Thyroid gland (tissue), 4 donors: ENCODE data around the gene PDGFRB.

Experiments used
- CTCF ChIP-seq, 6 experiments: fragments of 200-600 bp in 3 of 6; fragments of 450-650 bp in 3 of 6; sonication (generic) in 3 of 6; IDR thresholded peaks; one replicate each; pipeline ENCODE4 v1.5.1; 2016 to 2019; ENCODE audit warnings: antibody characterized with exemption in 6 of 6, mild to moderate bottlenecking in 2 of 6, inconsistent platforms in 1 of 6, moderate library complexity in 1 of 6
- POLR2A ChIP-seq, 2 donors: fragments of 450-650 bp; IDR thresholded peaks; one replicate each; pipeline ENCODE4 v1.6.1; 2017; ENCODE audit warnings: antibody characterized with exemption in 2 of 2, mild to moderate bottlenecking in 2 of 2, moderate library complexity in 1 of 2

- TF ChIP-seq CTCF (IDR thresholded peaks at IDR 0.05) (no peak), POLR2A (IDR thresholded peaks at IDR 0.05) (no peak)
Measured at GRCh38 chr5:150167908-150168307, 12.3 kb upstream of the PDGFRB start.
